Psoas muscle (tissue), 8 donors: Measurements from ENCODE around the gene TM2D1. TPM values are rescaled to one million over a fixed set of nuclear protein-coding genes. Genes with fewer than 3 reads are reported as not detected.
A peak's percentile ranks its signal among the peaks of the same experiment; 100 is the strongest.
"Not testable (repeated sequence)": the region's sequence is repeated elsewhere in the genome, so short reads cannot be mapped to it uniquely, and the experiment has no call there.

Experiments
- ATAC-seq, 4 donors: fragments of 200-7000 bp; cut with Tn5 transposase; one replicate each; pipeline ENCODE4 v1.9.1; 2020; ENCODE audit warnings: moderate library complexity in 3 of 4, mild to moderate bottlenecking in 2 of 4
- DNase-seq, 2 donors: peaks; one replicate each; pipeline ENCODE4 v3.0.0-alpha.2; 2020
- H3K27ac ChIP-seq: fragments of 200-600 bp; one replicate; pipeline ENCODE4 v1.8.0; 2022
- H3K27me3 ChIP-seq, 3 donors: fragments of 200-600 bp in 1 of 3; one replicate each; pipeline versions ENCODE4 v1.6.1 to v1.8.0; 2013 to 2022; ENCODE audit warnings: low read length in 2 of 3, mild to moderate bottlenecking in 2 of 3, moderate library complexity in 1 of 3; ENCODE audit not compliant: insufficient read depth in 3 of 3
- H3K36me3 ChIP-seq, 2 donors: fragments of 200-600 bp in 1 of 2; one replicate each; pipeline versions ENCODE4 v1.6.1 to v1.8.0; 2013 to 2022; ENCODE audit warnings: low read depth in 1 of 2, mild to moderate bottlenecking in 1 of 2, moderate library complexity in 1 of 2; ENCODE audit not compliant: insufficient read depth in 1 of 2
- H3K4me1 ChIP-seq: fragments of 200-600 bp; one replicate; pipeline ENCODE4 v1.8.0; 2022
- H3K4me3 ChIP-seq: fragments of 200-600 bp; one replicate; pipeline ENCODE4 v1.8.0; 2022; ENCODE audit warnings: mild to moderate bottlenecking
- H3K9me3 ChIP-seq: fragments of 200-600 bp; one replicate; pipeline ENCODE4 v1.8.0; 2022
- CTCF ChIP-seq: fragments of 200-600 bp; IDR thresholded peaks from one replicate; pipeline ENCODE4 v1.8.0; 2022; ENCODE audit warnings: antibody characterized with exemption
- whole genome bisulfite sequencing, 3 donors: extraction: QIAGEN DNeasy Blood & Tissue Kit; methylation state at CpG; one replicate each; pipeline versions ENCODE4 v1.1.6 to v1.1.7; 2013; 5-methylcytosine and 5-hydroxymethylcytosine counted together
- intact Hi-C, 2 donors: fragments of 100-400 bp; cut with DNase I; formaldehyde crosslinking; loops; one replicate each; pipeline versions ENCODE4 v1.11.0 to v1.14.2; 2022
- polyA plus RNA-seq, 3 donors: library from polyadenylated mRNA; stranded (reverse); fragments of 200-250 nt; gene quantifications; one replicate each; pipeline ENCODE4 v1.2.3, GENCODE V29; 2013
- total RNA-seq, 4 donors: library from RNA; stranded (reverse); fragmentation: NEBNext Ultra II Directional in 2 of 4; extraction: Animal tissue kit (Norgen Biotek cat#: 25700) in 2 of 4; gene quantifications; one replicate each; pipeline versions ENCODE4 v1.2.1 to v1.2.4, GENCODE V29; 2021 to 2023
- donor health status: healthy with polysubstance abuse.
- donor health status: DM: no; HTN: no; CAD: no; lungs with moderate emphysema.
- donor health status: Bipolar disorder and iron deficiency.
- donor health status: healthy.
- donor health status: DM: yes; HTN: yes; CAD: no.
- donor health status: DM: no; HTN: no; CAD: no.
- donor health status: DM: no; HTN: no; CAD: no.
- donor health status: DM: yes; HTN: yes; CAD: no.

Gene TM2D1
- total and polyA plus RNA-seq, 7 donors = 29.5 to 52.9 (median 32.8) TPM

- intact Hi-C loops = loop anchor here in 1 of 2 donors (2.0 kb wide), 1 partner anchor 17 kb away; the partner anchor contains the start of gene TM2D1
- Histone ChIP-seq H3K27me3 (no peaks in the 10 kb centered on the region), H3K27ac (peak within 1 kb of the TSS; percentile 96), H3K4me3 (peak within 1 kb of the TSS; percentile 85), H3K36me3 (no peaks in the 10 kb centered on the region), H3K4me1 (peaks cover 17% of the 10 kb centered on the region), H3K9me3 (no peaks in the 10 kb centered on the region)
- WGBS, 3 donors = 5 to 9% (median 8%) methylated on average over 33 to 54 of the region's 54 CpGs
- peak; percentile 34 to 73 for DNase-seq
- ATAC-seq = peak; percentile 75 to 83 (median 82)
- no peak for TF ChIP-seq CTCF
Observed at GRCh38 chr1:61741711-61742619, 17.0 kb upstream of the TM2D1 start, which contains the start of gene PATJ. PATJ (plus strand) TSS chr1:61742480; CDS start chr1:61762893, 20,413 bp downstream.

GRCh38 chr1:61740751-61741700, 16.1 kb upstream of the TM2D1 start:
- DNase-seq = no peak
- peak overlapping the region; percentile 96 for H3K27ac ChIP-seq
- H3K4me3 ChIP-seq = peak overlapping the region; percentile 85

GRCh38 chr1:61732726-61733125, 7.8 kb upstream of the TM2D1 start:
- Histone ChIP-seq H3K36me3 (no peaks in the 10 kb centered on the region), H3K9me3 (no peaks in the 10 kb centered on the region), H3K27ac (no peak overlapping the region), H3K27me3 (no peaks in the 10 kb centered on the region), H3K4me3 (no peak overlapping the region), H3K4me1 (no peaks in the 10 kb centered on the region)
- DNase-seq (no peak), ATAC-seq (no peak)
- 45 to 48% (median 47%) methylated on average over 3 of the region's 3 CpGs for WGBS, 3 donors
- no peak for TF ChIP-seq CTCF
- intact Hi-C loops = no loop called here

More at GRCh38 chr1:61740751-61741700, 16.1 kb upstream of the TM2D1 start:
- intact Hi-C loops = no loop called here
- Histone ChIP-seq H3K36me3 (no peaks in the 10 kb centered on the region), H3K9me3 (no peaks in the 10 kb centered on the region), H3K4me1 (peaks cover 14% of the 10 kb centered on the region), H3K27me3 (no peaks in the 10 kb centered on the region)
- no peak for TF ChIP-seq CTCF
- 92 to 97% (median 93%) methylated on average over 19 of the region's 19 CpGs for WGBS, 3 donors
- no peak for ATAC-seq

- H3K27me3 ChIP-seq, intact Hi-C loops, H3K36me3 ChIP-seq, H3K27ac ChIP-seq, DNase-seq, H3K4me1 ChIP-seq, H3K9me3 ChIP-seq, H3K4me3 ChIP-seq, ATAC-seq: not testable (repeated sequence)
- WGBS, 3 donors = 0 to 39% (median 0%) methylated on average over 1 of the region's 1 CpG
Observed at GRCh38 chr1:61730679-61731078, 5.7 kb upstream of the TM2D1 start.
